H4 (cell line): ENCODE data around the gene MINDY4. TPM values are rescaled to one million over a fixed set of nuclear protein-coding genes. Genes with fewer than 3 reads are reported as not detected.

Source experiments
- DNase-seq: peaks from one replicate; pipeline ENCODE4 v3.0.0-alpha.2; 2015; ENCODE audit warnings: low spot score
- total RNA-seq: library from RNA; depleted of rRNA; stranded (reverse); fragments of >200 nt; shearing (Covaris generic); gene quantifications from 2 replicates; pipeline ENCODE4 v1.2.3, GENCODE V29; 2014

Gene MINDY4
- total RNA-seq, 1 experiment from 2014 or later = 6.9 TPM

DNA sequence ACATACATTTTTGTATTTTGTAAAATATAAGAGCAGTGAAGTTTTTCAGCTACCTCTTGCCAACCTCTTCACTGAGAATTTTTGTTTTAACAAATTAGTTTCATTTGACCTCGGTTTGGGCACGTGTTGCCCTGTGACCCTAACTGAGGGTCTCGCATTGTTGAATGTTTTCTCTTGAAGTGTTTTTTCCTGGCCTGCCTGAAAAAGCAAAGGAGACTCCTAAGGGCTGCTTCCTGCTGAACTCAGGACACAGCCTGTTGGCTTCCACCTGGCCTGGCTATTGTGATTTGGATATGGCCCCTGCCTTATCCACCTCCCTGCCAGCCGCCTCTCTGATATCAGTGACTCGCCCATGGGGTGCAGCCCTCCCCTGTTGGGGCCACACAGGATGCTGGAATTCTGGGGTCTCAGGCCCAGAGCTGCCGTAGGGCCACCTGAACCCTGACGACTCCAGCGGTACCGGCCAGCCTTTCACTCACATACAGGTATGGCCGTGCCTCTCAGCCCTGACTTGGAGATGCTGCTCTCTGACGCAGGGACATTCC, 81.6 kb downstream of the MINDY4 start:
- DNase-seq = no peak

DNA sequence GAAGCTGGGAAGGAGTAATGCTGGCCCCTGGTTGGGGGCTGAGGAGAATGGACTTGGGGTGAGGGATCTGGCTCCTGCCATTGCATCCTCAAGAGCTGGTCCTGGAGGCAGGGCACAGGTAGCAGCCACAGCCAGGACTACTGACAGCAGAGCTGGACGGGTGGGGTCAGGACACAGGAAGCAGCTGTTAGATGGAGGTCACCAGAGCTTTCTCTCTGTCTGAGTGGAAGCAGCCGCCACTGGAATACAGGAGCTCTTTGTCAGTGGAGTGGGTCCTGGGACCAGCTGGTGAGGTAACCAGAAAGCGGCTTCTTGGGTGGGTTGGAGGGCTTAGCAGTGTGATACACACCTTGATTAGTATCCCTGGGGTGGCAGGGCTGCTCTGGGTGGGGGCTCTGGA, 82.4 kb downstream of the MINDY4 start:
- DNase-seq = no peak

DNA sequence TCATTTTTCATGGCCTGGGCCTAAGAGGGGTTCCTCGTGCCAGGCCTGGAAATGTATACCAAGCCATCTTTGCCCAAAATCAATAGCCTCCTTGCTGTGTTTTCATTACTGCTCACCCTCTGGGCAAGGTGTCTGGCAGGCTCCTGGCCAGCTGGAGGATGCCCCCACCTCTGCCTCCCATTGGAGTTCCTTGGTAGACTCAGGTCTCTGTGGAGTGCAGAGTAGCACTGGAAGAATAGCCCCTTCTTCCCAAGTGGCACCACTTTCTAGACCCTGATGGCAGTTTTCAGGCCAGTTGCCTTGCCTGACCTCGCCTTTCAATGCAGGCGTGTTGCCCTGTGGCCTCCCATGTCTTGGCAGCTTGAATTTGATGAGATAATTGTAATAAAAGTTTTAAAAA, 84.7 kb downstream of the MINDY4 start:
- DNase-seq = no peak

DNA sequence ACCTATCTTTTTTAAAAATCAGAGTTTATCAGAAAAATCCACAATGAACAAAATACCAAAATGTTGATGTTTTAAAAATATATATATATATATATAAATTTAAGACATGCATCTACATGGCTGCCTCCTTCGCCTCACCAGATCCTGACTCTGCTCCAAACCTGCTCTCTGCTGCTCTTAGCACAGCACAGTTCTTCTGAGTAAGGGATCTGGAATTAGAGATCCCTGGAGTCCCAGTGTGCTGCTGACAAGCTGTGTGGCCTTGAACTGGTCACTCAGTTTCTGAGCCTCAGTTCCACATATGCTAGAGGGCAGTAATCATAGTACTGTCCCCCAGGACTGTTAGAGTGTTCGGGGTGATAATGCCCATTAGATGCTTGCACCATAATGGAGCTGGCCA, 87.4 kb downstream of the MINDY4 start:
- no peak for DNase-seq

DNA sequence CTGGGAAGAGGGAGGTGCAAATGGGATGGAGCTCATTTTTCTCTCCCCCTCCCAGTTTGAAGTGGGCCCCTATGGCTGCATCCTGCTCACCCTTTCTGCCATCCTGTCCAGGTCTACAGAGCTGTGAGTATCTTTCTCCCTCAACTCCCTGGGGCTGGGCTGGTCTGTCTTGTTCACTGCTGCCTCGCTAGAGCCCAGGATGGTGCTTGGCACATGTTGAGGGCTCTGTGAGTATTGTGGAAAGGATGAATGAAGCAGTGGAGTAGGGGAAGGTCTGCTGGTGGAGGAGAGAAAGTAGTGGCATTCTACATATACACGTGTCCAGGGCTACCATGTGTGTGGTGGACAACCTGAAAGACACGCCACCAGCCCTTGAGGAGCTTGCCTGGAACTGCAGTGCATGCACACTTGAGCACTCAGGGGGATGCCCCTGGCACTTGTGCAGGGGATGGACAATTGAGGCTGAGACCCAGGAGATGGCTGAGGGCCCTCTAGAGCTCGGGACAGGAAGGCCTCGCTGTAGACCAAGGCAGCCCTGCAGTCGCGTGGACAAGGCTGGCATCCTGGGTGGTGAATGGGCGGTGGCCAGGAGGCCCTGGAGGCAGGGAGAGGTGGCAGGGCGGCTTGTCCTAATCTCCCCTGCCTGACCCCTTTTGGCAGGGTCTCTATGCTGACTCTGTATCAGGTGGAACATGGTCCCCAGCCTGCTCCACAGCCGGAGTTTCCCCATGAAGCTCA, 88.2 kb downstream of the MINDY4 start:
- no peak for DNase-seq

DNA sequence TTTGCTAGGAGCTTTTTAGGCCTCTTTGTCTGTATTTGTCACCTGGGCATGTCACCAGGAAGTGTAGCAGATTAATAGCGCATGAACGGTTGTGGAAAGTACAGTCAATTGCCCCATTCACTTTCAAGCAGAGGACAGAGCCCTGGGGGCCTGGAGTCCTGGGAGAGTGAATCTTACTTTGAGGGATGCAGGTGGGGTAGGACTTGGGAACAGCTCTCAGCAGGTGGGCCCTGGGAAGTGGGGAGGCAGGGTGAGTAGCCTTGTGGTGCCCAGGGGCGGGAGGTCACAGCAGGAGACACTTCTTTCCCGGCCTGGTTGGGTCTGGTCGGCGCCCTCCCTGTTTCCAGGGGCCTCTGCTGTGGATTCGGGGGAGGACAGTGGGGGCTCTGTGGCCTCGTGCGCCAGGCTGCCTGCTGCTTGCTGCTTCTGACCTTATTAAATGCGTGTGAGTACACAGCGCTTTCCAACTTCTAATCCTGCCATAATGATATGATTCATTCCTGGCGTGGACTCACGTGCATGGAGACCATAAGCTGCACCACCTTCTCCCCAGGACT, 88.8 kb downstream of the MINDY4 start:
- no peak for DNase-seq

DNA sequence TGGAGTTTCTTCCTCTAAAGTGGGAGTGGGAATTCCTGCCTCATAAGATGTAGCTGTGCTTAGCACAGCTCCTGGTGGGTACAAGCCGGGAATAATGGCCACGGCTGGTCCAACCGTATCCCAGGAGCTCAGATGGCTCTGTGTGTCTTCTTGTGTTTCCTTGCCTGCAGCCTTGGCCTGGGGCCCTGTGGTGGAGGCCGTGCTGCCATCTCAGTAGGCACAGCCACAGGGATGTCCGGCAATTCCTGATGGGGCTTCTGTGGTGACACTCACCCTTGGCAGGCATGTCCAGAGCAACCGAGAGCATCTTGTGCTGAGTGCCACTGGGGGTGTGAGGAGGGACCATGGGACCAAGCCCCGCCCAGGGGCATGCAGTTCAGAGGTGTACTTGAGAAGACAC, 90.4 kb downstream of the MINDY4 start:
- DNase-seq = no peak

DNA sequence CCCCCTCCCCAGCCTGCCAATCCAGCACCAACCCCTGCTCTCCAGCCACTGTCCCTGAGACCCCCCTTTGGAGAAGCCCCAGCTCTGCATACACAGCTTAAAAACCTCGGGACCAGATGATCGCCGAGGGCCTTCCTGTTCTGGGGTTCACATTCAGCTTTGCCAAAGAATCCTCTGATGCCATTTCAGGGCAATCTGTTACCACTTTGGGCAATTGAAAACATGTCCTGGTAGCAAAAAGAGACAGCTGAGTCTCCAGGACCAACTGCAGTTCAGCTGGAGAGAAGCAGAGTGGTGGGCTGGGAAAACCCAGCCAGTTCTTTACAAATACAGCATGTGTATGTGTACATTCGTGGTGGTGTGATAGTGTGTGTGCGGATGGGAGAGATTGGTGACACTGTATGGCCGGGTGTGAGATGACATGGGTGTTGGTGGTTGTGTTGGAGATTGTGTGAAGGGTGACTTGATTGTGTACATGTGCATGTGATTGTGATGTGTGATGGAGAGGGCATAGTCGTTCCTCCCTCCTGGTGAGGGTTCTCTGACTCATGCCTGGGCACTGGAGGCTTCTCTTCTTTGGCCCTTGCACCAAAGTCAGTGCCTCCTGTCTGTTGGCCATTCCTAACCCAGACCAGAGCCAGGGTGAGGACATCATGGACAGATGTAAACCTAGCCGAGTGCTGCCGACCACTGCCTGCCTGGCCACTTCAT, 91.9 kb downstream of the MINDY4 start:
- DNase-seq = no peak

DNA sequence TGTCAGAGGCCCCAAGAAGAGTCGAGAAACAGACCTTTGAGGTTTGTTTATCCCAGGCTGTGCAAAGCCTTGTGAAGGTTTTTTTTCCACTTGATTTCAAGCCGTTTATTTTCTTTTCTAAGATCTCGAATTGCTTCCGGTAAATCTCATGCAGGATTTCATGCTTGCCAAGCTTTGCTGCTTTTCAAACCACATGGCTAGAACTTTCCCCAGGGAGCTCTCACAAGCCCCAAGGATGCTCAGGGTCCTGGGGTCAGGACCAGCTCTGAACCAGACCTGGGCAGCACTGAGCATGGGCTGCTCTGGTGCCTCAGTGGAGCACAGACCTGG, 92.5 kb downstream of the MINDY4 start:
- DNase-seq = no peak

DNA sequence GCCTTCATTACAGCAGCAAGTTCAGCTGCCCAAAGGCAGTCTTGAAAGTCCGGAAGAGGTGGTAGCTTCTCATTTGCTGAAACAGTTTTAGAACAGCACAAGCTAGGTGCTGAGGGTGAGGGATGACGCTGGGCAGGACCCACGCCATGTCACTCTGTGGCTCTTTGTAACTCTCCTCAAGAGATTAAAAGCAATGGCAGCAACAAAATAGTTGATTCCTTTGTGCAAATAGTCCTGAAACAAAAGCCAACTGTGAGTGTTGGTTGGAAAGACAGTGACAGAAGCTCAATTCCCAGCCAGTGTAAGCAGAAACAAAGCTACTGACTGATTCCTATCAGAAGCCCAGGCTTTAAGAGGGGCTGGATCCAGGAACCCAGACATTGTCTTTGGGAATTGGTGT, 92.9 kb downstream of the MINDY4 start:
- DNase-seq = no peak

DNA sequence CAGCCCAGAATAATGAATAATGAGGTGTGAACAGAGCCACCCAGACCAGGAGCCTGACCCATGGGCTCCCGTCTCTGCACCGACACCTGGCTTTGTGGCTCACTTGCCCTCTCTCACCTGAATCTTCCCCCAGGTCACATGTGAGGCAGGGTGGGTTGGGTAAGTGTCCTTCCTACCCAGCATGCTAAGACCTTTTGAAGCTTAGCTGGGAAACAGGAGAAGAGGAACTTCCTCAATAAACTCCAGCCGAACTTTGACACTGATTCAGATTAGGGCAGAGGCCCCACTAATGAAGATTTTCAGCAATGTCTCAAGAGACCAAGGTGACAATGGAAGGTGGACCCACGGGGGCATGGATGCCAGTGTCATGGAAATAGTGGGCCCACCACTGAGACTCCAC, 93.9 kb downstream of the MINDY4 start:
- DNase-seq = no peak

DNA sequence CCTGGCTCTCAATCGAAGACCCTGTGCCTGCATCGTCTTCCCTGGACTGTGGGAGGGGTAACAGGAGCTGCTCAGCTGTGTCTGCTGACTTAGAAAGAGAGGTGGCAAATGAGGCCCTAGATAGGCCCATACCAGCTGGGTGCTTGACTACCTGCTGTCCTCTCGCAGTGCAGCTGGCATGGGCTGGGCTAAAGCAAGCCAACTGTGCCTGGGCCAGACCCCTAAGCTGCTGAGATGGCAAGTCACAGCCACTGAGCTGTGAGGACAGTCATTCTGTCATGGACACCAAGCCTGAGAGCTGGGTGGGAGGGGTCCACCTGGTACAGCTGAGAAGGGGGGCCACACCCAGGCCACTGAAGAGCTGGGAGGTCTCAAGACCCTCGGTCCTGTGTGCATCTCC, 94.6 kb downstream of the MINDY4 start:
- no peak for DNase-seq

DNA sequence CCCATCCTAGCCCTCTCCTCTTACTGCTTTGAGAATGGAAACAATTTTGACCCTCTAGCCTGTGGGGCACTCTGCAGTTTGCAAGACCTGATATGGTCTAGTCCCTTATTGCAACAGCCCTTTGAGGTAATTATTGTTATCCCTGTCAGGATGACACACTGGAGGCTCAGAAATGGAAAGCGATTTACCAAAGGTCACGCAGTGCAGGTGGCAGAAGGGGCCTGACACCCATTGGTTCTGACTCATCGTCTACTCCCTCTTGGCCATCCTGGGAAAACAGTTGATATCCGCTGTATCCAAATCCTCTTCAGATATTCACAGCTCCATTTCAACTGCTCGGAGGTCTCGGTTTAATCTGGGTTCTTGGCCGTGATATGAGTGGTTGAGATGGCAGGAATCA, 95.7 kb downstream of the MINDY4 start:
- no peak for DNase-seq

DNA sequence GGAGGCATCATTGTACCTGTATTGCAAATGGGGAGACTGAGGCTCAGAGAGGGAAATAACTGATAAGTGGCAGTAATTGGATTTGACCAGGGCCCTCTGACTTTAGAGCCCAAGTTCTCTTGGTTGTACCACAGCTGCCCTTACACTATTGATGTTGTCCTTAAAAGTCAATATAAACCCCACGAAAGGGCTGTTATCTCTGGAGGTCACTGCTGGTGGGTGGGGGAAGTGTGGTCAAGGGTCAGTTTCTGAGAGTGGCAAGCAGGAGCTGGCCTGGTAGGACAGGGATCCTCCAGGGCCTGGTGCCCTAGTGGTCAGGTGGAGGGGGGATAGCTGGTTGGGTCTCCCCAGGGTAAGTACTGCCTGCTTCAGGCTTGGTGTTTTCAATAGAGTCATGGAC, 96.3 kb downstream of the MINDY4 start:
- DNase-seq = no peak

DNA sequence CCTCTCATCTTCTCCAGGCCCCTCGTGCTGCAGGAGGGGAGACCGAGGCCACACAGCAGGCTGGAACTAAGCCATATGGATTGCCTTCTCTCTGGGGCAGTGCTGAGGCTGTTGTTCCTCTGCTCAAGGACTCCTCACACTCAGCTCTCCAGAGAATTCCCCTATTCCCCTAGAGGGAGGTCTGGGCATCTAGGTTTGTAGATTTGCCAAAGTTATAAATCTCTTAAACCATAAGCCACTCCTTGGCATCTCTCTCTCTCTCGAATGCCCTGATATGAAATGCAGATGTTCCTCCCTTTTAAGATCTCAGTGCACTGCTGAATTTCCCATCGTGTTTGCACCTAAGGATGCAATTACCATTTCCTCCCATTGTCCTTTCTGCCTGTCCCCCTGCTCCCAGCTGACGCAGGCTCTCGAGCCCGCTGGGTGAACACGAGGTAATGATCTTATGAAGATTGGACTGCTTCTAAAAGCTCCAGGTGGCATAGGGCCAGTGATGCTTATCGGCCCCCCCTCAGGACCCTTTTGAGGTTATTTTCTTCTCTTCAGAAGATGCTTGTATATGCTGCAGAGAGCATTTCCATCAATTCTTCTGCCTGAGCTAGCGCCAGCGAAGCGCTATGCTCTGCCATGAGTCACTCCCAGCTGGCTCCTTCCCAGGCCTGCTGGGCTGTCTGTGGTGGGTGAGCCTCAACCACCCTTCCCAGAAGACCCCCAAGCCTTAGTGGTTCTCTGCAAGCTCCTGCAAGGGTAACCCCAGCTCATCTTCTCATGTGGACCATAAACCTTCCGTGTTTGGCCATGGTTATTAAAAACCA, 98.8 kb downstream of the MINDY4 start:
- no peak for DNase-seq

DNA sequence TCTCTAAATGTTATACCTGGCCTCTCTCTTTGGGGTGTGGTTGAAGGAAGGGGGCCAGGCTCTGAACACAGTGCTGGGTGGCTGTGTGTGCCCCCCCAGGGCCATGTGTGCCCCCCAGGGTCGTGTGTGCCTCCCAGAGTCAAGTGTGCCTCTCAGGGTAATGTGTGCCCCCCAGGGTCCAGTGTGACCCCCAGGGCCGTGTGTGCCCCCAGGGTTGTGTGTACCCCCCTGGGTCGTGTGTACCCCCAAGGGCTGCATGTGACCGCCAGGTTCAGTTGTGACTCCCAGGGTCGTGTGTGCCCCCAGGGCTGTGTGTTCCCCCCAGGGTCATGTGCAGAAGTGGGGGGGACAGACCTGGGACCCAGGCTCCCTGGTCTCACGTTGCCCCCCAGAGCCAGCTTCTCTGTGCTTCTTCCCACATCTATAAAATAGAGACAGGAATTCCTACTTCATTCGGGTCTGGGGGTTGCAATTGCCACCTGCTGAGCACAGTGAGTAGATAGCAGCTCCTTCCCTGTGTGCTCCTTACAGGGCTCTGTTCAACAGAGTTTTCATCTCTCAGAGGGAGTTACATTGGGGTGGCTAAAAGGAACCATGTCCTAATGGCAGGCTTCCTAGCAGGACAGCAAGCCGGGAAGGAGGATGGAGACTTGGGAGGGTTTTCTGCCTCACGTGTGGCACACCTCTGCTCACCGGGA, 99.8 kb downstream of the MINDY4 start:
- DNase-seq = no peak

DNA sequence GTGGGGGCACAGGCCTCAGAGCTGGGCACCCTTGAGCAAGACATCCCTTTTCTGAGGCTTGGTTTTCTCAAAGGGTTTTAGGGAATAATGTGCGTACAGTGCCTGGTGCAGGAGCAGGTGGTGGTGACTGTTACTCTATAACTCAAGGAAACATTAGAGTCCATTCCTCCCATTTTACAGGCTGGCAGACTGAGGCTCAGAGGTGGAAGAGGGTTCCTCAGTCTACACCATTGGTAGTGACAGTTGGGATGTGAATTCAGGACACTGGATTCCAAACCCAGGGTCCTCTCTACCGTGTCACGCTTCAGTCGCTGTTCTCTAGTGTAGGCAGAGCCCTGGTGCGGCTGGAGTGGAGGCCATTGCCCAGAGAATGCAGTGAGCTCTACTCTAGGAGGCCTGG, 100.4 kb downstream of the MINDY4 start:
- no peak for DNase-seq

DNA sequence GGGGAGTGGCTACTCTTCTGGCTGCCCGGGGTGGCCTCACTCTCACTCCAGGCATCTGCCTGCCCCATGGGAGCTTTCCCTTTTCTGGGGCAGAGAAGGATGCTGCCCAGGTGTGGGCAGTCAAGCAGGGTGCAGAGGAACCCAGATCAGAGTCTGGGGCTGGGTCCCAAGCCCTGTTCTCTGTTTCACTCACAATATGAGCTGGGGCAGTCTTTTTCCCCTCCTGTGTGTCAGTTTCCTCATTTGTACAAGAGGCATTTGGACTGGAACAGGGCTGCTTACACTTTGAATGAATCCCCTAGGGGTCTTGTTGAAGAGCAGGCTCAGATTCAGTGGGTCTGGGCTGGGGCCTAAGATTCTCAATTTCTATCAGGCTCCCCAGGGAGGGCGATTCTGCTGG, 102.0 kb downstream of the MINDY4 start:
- no peak for DNase-seq

DNA sequence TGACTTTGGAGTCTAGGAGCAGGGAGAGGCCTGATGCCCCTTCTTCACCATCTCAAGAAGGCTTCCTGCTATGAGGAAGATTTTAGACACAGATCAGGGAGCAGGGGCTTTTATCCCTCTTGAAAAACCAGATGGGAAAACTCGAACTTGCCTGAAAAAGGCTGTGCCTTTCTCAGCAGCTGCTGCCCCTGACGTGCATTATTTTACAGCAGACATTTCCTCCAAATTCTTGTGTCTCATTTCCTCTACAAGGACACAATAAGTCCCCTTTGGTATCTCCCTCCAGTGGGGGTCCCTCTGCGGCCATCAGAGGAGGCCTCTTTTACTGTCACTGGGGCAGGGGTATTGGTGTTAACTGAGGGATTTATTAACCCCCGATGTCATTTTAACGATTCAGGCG, 102.4 kb downstream of the MINDY4 start:
- no peak for DNase-seq

DNA sequence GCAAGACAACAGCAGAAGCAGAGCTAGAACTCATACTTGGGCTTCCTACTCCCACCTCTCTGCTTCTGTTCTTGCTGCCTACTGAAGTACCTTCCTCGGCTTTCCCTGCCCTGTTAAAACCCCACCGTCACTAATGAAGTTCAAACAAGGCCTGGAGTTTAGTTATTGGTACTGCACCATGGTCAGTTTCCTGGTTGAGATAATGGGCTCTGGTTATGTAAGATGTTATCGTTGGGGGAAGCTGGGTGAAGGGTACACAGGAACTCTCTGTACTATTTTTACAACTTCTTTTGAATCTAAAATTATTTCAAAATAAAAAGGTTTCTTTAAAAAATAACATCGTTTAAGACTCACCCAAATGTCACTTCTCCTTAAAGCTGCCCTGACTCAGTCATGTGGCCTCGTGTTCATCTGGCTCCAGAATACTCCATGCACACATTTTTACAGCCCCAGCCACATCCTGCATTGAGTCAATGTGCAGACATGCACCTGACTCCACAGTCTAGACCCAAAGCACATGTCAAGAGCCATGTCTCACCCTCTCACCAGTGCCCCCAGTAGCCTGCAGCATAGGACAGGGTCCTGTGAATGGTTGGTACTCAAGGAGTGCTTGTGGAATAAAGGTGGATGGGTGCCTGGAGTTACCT, 103.6 kb downstream of the MINDY4 start:
- no peak for DNase-seq
